ENCODE data around the gene DDX59. TPM values are rescaled to one million over a fixed set of nuclear protein-coding genes. Genes with fewer than 3 reads are reported as not detected.

DDX59 gene
- 16.2 TPM for total RNA-seq

DNA sequence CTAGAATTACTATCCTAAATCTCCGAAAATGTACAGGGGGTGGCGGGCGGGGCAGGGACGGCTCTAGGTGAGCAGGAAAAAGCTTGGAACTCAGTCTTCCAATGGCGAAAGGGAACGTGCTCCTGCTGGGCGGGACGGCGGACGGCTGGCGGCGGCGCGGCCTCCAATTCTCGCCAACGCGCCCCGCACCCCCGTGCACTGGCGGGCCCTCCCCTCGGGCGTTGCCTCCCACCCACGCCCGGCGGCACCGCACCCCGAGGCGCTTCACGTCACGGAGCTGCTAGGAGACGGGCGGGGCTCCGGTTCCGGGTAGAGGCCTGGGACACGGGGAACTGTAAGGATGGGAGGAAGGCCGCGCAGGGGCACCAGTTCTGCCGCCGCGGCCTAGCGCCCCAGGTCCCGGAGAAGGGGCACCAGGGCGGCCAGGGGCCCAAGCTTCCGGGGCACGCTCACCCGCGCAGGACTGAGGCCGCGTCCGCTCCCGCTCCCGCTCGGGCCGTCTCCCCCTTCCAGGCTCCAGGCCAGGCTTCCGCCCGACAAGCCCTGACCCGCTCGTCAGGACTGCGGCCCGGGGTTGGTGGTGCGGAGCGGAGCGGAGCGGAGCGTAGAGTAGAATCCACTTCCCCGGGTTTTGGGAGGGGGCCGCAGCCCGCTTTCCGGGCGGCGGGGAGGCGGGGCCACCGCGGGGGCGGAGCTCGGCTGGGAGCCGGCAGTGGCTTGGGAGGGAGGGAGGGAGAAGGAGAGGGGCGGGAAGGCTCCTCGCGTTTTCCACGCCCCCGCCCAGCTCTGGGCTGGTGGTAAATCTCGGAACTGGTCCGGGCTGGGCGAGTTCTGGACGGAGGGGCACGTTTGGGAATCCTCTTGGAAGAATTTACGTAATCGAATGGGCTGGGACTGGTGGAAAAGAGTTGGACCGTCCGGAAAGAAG is at the start of gene DDX59:
DDX59 (minus strand) TSS at position 594 of the 928 bp plus-strand sequence. CDS start 3,167 bp downstream, outside the sequence.
- intact Hi-C loops (cut with DNase I): loop anchor here (2.0 kb wide), 1 partner anchor 69 kb away; the partner anchor contains the start of gene CAMSAP2
- H3K9me3 ChIP-seq: no peaks in the 10 kb centered on the region
- H3K36me3 ChIP-seq: no peaks in the 10 kb centered on the region
- H3K4me3 ChIP-seq: peak within 1 kb of the TSS; percentile 76 to 92
- DNase-seq (ENCODE audit: extremely low spot score in 2 of 2): peak in 1 of 2 donors; percentile 98
- H3K4me1 ChIP-seq: peaks cover 34% of the 10 kb centered on the region
- no peaks in the 10 kb centered on the region for H3K27me3 ChIP-seq
- peak within 1 kb of the TSS; percentile 98 for H3K27ac ChIP-seq
- TF ChIP-seq POLR2A (IDR thresholded peaks at IDR 0.05) (peak in 1 of 2 donors; percentile 80), POLR2AphosphoS5 (IDR thresholded peaks at IDR 0.05; ENCODE audit: insufficient read depth in 1 of 2, low read depth in 1 of 2) (peak; percentile 70 to 92)
- TF ChIP-seq, protein P1, sequence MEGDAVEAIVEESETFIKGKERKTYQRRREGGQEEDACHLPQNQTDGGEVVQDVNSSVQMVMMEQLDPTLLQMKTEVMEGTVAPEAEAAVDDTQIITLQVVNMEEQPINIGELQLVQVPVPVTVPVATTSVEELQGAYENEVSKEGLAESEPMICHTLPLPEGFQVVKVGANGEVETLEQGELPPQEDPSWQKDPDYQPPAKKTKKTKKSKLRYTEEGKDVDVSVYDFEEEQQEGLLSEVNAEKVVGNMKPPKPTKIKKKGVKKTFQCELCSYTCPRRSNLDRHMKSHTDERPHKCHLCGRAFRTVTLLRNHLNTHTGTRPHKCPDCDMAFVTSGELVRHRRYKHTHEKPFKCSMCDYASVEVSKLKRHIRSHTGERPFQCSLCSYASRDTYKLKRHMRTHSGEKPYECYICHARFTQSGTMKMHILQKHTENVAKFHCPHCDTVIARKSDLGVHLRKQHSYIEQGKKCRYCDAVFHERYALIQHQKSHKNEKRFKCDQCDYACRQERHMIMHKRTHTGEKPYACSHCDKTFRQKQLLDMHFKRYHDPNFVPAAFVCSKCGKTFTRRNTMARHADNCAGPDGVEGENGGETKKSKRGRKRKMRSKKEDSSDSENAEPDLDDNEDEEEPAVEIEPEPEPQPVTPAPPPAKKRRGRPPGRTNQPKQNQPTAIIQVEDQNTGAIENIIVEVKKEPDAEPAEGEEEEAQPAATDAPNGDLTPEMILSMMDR (IDR thresholded peaks at IDR 0.05): peak in 1 of 3 experiments; percentile 29

DNA sequence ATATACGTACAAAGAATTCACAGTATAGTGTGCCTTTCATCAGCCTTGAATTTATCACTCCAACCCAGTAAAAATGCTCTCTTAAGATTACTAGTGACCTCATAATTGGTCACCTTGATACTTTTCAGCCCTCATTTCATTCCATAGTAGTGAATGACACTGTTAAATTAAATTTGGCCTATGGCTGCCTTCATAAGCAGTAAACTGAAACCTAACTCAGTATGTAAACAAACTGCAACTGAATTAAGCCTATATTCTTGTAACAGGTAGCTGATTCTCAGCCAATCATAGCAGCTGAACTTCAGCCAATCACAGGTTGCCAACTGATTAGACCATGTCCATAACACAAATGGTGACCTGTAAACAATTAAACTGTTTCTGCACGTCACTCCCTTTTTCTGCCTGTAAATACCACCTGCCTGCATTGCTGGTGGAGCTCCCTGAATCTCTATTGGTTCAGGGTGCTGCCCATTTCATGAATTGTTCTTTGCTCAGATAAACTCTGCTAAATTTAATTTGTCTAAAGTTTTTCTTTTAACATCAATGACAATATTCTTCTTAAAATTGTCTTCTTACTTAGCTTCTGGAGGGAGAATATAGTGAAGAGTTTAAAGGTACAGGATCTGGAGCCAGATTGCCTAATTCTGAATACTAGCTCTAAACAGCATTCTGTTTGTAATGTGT is 44.9 kb upstream of the DDX59 start:
- H3K9me3 ChIP-seq: no peaks in the 10 kb centered on the region
- no peak for DNase-seq (ENCODE audit: extremely low spot score in 2 of 2)
- H3K36me3 ChIP-seq: no peaks in the 10 kb centered on the region
- H3K27ac ChIP-seq: no peak overlapping the region
- intact Hi-C loops (cut with DNase I): no loop called here
- no peak for TF ChIP-seq POLR2AphosphoS5 (IDR thresholded peaks at IDR 0.05; ENCODE audit: insufficient read depth in 1 of 2, low read depth in 1 of 2)
- TF ChIP-seq, protein P1 (IDR thresholded peaks at IDR 0.05): no peak
- no peak for TF ChIP-seq POLR2A (IDR thresholded peaks at IDR 0.05)
- H3K4me1 ChIP-seq: no peaks in the 10 kb centered on the region
- no peaks in the 10 kb centered on the region for H3K27me3 ChIP-seq
- no peak overlapping the region for H3K4me3 ChIP-seq

DNA sequence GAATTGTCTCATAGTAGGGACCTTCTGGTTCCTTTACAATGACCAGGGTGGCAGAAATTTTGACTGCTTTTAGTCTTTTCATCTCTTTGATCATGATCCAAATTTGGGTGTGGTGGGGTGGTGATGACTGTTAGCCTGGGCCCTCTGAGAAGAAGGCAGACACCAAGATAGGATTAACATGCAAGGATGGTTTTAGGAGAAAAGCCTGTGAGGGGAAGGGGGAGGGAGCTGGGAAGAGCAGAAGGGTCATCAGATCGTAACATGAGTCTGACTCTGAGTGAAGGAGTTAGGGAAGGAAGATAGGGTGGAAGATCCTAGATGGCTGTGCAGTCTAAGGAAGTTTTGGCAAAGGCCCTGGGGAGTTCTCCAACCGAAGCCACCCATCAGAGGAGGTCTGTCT is 40.5 kb upstream of the DDX59 start:
- DNase-seq (ENCODE audit: extremely low spot score in 2 of 2): no peak
- H3K27me3 ChIP-seq: no peaks in the 10 kb centered on the region
- intact Hi-C loops (cut with DNase I): no loop called here
- no peak overlapping the region for H3K27ac ChIP-seq
- no peak overlapping the region for H3K4me3 ChIP-seq
- no peaks in the 10 kb centered on the region for H3K9me3 ChIP-seq
- TF ChIP-seq, protein P1 (IDR thresholded peaks at IDR 0.05): no peak
- TF ChIP-seq POLR2AphosphoS5 (IDR thresholded peaks at IDR 0.05; ENCODE audit: insufficient read depth in 1 of 2, low read depth in 1 of 2) (no peak), POLR2A (IDR thresholded peaks at IDR 0.05) (no peak)
- H3K36me3 ChIP-seq: no peaks in the 10 kb centered on the region
- no peaks in the 10 kb centered on the region for H3K4me1 ChIP-seq

DNA sequence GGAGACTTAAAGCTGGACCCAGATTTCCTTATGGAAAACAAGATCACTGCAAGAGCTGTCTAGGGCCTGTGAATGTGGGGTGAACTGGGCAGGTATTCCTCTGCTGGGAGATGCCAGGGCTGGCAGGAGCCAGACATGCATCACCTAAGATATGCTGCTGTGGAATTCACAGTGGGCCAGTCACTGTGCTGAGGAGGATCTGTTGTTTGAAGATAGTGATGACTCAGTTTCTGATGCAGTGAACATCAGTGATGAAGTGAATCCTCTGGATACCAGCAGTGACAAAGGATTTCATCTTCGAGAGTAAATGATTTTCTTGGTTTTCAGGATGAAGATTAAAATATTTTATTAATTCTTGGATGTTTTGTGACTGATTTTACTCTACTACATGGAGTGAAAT is 39.1 kb upstream of the DDX59 start:
- no peaks in the 10 kb centered on the region for H3K4me1 ChIP-seq
- H3K4me3 ChIP-seq: no peak overlapping the region
- no peaks in the 10 kb centered on the region for H3K36me3 ChIP-seq
- DNase-seq (ENCODE audit: extremely low spot score in 2 of 2): no peak
- TF ChIP-seq, protein P1 (IDR thresholded peaks at IDR 0.05): no peak
- TF ChIP-seq POLR2A (IDR thresholded peaks at IDR 0.05) (no peak), POLR2AphosphoS5 (IDR thresholded peaks at IDR 0.05; ENCODE audit: insufficient read depth in 1 of 2, low read depth in 1 of 2) (no peak)
- H3K9me3 ChIP-seq: no peaks in the 10 kb centered on the region
- intact Hi-C loops (cut with DNase I): no loop called here
- H3K27me3 ChIP-seq: no peaks in the 10 kb centered on the region
- H3K27ac ChIP-seq: no peak overlapping the region

Data from vagina (tissue), 2 donors.